Measurements from ENCODE around the gene EMD.

EMD gene

GRCh38 chrX:154369449-154370299, 9.4 kb upstream of the EMD start:
- peak in 31 of 42 donors; percentile 23 to 81 (median 54) for DNase-seq
- intact Hi-C loops (cut with DNase I), result loop anchor here (10.0 kb wide), 1 partner anchor 165 kb away; no protein-coding TSS in a partner anchor

- intact Hi-C loops (cut with DNase I), result loop anchor here (10.0 kb wide), 1 partner anchor 164 kb away; no protein-coding TSS in a partner anchor
- peak in 13 of 42 donors; percentile 14 to 57 (median 29) for DNase-seq
Observed at GRCh38 chrX:154370300-154371016, 8.6 kb upstream of the EMD start.

- intact Hi-C loops (cut with DNase I), result loop anchor here (10.0 kb wide), 1 partner anchor 164 kb away; no protein-coding TSS in a partner anchor
- DNase-seq, result peak; percentile 83 to 97 (median 93)
Observed at GRCh38 chrX:154371017-154371788, 7.9 kb upstream of the EMD start.

- intact Hi-C loops (cut with DNase I), result loop anchor here (10.0 kb wide), 1 partner anchor 163 kb away; no protein-coding TSS in a partner anchor
Observed at GRCh38 chrX:154371789-154372300, 7.2 kb upstream of the EMD start.

GRCh38 chrX:154372612-154373022, 6.5 kb upstream of the EMD start:
- intact Hi-C loops (cut with DNase I), result loop anchor here (10.0 kb wide), 1 partner anchor 162 kb away; no protein-coding TSS in a partner anchor
- no peak for DNase-seq

More at GRCh38 chrX:154371789-154372300, 7.2 kb upstream of the EMD start:
- no peak for DNase-seq

- intact Hi-C loops (cut with DNase I), result loop anchor here (10.0 kb wide), 1 partner anchor 161 kb away; no protein-coding TSS in a partner anchor
- DNase-seq, result peak in 40 of 42 donors; percentile 43 to 85 (median 64)
Observed at GRCh38 chrX:154373340-154374306, 5.5 kb upstream of the EMD start.

- peak in 16 of 42 donors; percentile 11 to 69 (median 40) for DNase-seq
- intact Hi-C loops (cut with DNase I), result loop anchor here (10.0 kb wide), 1 partner anchor 160 kb away; no protein-coding TSS in a partner anchor
Observed at GRCh38 chrX:154374313-154375155, 4.6 kb upstream of the EMD start, which contains the start of gene FLNA. Gene FLNA, minus strand, starts transcription at chrX:154374634. Its CDS starts 3,389 bp downstream, at chrX:154371245.

- no peak for DNase-seq
- intact Hi-C loops (cut with DNase I), result loop anchor here (10.0 kb wide), 1 partner anchor 160 kb away; no protein-coding TSS in a partner anchor
Observed at GRCh38 chrX:154375156-154375504, 4.0 kb upstream of the EMD start.

GRCh38 chrX:154376774-154377173, 2.3 kb upstream of the EMD start:
- DNase-seq, result no peak
- intact Hi-C loops (cut with DNase I), result loop anchor here (10.0 kb wide), 1 partner anchor 158 kb away; no protein-coding TSS in a partner anchor

GRCh38 chrX:154378059-154378798, 866 bp upstream of the EMD start:
- intact Hi-C loops (cut with DNase I), result loop anchor here (10.0 kb wide), 1 partner anchor 157 kb away; no protein-coding TSS in a partner anchor
- DNase-seq, result peak in 36 of 42 donors; percentile 22 to 94 (median 53)

GRCh38 chrX:154379569-154379951, 465 bp downstream of the EMD start:
- intact Hi-C loops (cut with DNase I), result loop anchor here (10.0 kb wide), 1 partner anchor 155 kb away; no protein-coding TSS in a partner anchor
- no peak for DNase-seq

GRCh38 chrX:154380153-154380552, 1.1 kb downstream of the EMD start:
- intact Hi-C loops (cut with DNase I), result no loop called here
- DNase-seq, result no peak

- intact Hi-C loops (cut with DNase I), result no loop called here
- DNase-seq, result no peak
Observed at GRCh38 chrX:154380787-154381186, 1.7 kb downstream of the EMD start.

- intact Hi-C loops (cut with DNase I), result no loop called here
- no peak for DNase-seq
Observed at GRCh38 chrX:154381271-154381670, 2.2 kb downstream of the EMD start.

- DNase-seq, result no peak
- intact Hi-C loops (cut with DNase I), result no loop called here
Observed at GRCh38 chrX:154382483-154383069, 3.5 kb downstream of the EMD start.

All from head of caudate nucleus (tissue), 42 donors.